Fibroblast of pulmonary artery (primary cell): ENCODE data around the gene GPR142.

Experiments
- DNase-seq: peaks from one replicate; pipeline ENCODE4 v3.0.0-alpha.2; 2010; ENCODE audit warnings: low read depth
- H3K4me3 ChIP-seq: replicated peaks from 2 replicates; pipeline ENCODE4 v1.5.1; 2011; ENCODE audit warnings: low read depth, mild to moderate bottlenecking, control low read depth, low read length, moderate library complexity
- CTCF ChIP-seq: IDR thresholded peaks from 2 replicates; pipeline ENCODE4 v1.5.1; 2011; ENCODE audit warnings: mild to moderate bottlenecking, control low read depth, low read length, inconsistent platforms; ENCODE audit errors: missing control alignments

Gene GPR142

GRCh38 chr17:74328487-74328886 is 38.8 kb upstream of the GPR142 start:
- TF ChIP-seq CTCF: no peak
- no peak overlapping the region for H3K4me3 ChIP-seq
- no peak for DNase-seq

DNA sequence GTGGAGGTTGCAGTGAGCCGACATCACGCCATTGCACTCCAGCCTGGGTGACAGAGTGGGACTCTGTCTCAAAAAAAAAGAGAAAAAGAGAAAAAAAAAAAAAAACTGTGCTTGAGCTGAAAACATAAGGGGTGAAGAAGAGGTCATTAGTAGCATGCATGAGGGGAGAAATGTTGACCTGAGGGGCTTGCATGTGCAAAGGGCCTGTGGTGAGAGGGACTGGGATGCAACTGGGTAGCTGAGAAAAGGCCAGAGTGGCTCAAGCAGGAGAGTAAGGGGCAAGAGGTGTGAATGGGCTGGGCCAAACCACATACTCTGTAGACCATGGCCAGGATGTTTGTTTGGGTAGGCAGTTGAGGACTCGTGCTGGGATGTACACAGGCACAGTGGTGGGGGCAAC is 37.9 kb upstream of the GPR142 start:
- no peak for DNase-seq
- TF ChIP-seq CTCF: no peak
- H3K4me3 ChIP-seq: no peak overlapping the region

GRCh38 chr17:74330446-74330845 is 36.9 kb upstream of the GPR142 start:
- no peak for TF ChIP-seq CTCF
- H3K4me3 ChIP-seq: no peak overlapping the region
- DNase-seq: no peak

DNA sequence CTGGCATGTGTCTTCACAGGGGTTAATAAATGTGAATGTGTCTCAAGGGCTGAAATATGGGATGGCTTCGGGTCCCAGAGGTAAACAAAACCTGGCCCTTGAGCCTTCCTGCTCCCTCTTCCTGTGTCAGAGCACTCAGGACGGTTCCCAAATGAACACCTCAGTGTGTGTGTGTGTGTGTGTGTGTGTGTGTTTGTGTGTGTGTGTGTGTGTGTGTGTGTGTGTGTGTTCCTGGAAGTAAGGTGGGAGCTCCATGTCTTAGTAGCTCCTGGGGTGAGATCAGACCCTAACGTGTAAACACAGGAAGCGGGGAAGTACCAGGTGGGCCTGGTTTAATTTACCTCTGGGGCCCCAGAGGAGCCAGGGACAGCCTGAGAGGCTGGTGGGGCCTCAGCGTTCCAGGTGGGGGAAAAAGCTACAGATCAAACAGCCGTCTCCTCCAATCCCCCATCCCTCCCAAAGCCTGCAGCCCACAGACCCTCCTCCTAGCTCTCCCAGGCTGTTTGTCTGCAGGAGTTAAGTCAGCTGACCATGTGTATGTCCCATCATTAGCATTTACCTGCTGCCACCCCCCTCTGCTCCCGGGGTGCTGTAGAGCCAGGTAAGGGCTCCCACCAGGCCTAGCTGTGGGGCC is 35.2 kb upstream of the GPR142 start:
- no peak for TF ChIP-seq CTCF
- DNase-seq: no peak
- no peak overlapping the region for H3K4me3 ChIP-seq

- H3K4me3 ChIP-seq: no peak overlapping the region
- no peak for DNase-seq
- no peak for TF ChIP-seq CTCF
Observed at GRCh38 chr17:74332763-74333283, 34.5 kb upstream of the GPR142 start.

DNA sequence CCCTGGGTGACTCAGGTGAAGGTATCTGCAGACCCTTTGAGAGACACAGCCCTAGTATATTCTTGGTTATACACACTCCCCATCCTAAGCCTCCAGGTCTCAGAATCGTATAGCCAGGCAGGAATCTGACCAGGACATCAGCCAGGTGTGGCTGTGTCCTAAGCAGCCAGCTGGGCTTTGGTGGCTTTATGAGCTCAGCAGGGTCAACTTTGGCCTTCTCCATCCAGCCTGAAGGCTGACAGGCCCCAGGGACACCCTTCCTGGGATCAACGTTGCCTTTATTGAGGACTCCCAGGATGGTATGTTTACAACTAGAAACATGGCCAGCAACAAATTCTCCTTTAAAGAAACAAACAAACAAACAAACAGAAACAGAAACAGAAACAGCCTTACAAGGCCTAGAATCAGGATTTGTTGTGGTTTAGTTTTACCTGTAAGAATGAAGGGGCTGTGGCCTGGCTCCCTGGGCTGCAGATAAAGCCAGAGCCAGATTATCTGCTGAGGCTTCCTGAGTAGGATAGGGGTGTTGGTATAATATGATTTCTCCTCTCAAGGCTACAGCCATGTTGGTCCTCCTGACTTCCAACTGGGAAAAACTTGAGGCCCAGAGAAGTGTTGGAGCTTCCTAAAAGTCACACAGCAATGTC is 32.8 kb upstream of the GPR142 start:
- H3K4me3 ChIP-seq: no peak overlapping the region
- no peak for TF ChIP-seq CTCF
- no peak for DNase-seq

DNA sequence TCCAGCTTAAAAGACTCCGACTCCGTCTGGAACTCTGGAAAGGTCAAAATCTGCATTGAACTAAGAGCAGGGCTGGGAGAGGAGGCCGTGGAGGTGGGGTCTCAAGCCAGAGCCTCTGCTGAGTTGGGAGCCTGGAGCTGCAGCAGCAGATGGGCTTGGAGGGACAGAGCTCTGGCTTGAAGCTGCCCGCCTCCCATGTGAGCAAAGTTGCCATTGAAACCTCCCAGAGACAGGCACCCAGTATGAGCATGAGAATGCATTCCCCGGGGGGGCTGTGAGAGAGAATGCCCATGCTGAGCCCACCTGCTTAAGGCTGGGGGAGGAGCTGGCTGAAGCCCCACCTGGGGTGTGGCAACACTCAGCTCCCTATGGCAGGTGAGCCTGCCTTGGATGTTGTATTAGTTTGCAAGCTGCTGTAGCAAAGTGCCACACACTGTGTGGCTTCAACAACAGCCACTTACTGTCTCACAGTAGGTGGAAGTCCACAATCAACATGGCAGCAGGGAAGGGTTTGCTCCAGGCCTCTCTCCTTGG is 31.7 kb upstream of the GPR142 start:
- no peak for DNase-seq
- H3K4me3 ChIP-seq: no peak overlapping the region
- TF ChIP-seq CTCF: no peak
